GM12878 (cell line): ENCODE measurements around the gene LDLRAD3. TPM values are rescaled to one million over a fixed set of nuclear protein-coding genes. Genes with fewer than 3 reads are reported as not detected.

Experiments
- ATF7 ChIP-seq: fragments of 450-650 bp; IDR thresholded peaks from 2 replicates; pipeline ENCODE4 v1.6.1; 2016; ENCODE audit warnings: low read depth, mild to moderate bottlenecking
- BACH1 ChIP-seq: fragments of 450-650 bp; IDR thresholded peaks from 2 replicates; pipeline ENCODE4 v1.6.1; 2017; ENCODE audit warnings: mild to moderate bottlenecking, borderline replicate concordance
- BHLHE40 ChIP-seq, 2 experiments: fragments of 450-650 bp in 1 of 2; IDR thresholded peaks; 2 replicates each; pipeline ENCODE4 v1.6.1; 2011 to 2017; ENCODE audit warnings: low read depth in 2 of 2, borderline replicate concordance in 1 of 2, improper control_type of control experiment in 1 of 2, low read length in 1 of 2, mild to moderate bottlenecking in 1 of 2
- CBX3 ChIP-seq: fragments of 200-600 bp; sonication (generic); IDR thresholded peaks from 2 replicates; pipeline ENCODE4 v1.6.1; 2016; ENCODE audit warnings: low read depth, borderline replicate concordance
- CREM ChIP-seq: IDR thresholded peaks from 2 replicates; pipeline ENCODE4 v1.6.1; 2014; ENCODE audit warnings: antibody characterized with exemption, low read depth
- DPF2 ChIP-seq: fragments of 450-650 bp; IDR thresholded peaks from 2 replicates; pipeline ENCODE4 v1.6.1; 2017; ENCODE audit warnings: mild to moderate bottlenecking
- E4F1 ChIP-seq: fragments of 450-650 bp; IDR thresholded peaks from 2 replicates; pipeline ENCODE4 v1.6.1; 2018; ENCODE audit warnings: borderline replicate concordance, mild to moderate bottlenecking; ENCODE audit not compliant: partially characterized antibody
- EP300 ChIP-seq, 2 experiments: fragments of 150-350 bp in 1 of 2; IDR thresholded peaks; 2 replicates each; pipeline ENCODE4 v1.6.1; 2011 to 2012; ENCODE audit warnings: low read depth in 2 of 2, low read length in 2 of 2, borderline replicate concordance in 1 of 2, improper control_type of control experiment in 1 of 2, inconsistent platforms in 1 of 2; ENCODE audit not compliant: control insufficient read depth in 1 of 2
- FOXK2 ChIP-seq: fragments of 450-650 bp; IDR thresholded peaks from 2 replicates; pipeline ENCODE4 v1.6.1; 2017; ENCODE audit warnings: mild to moderate bottlenecking, moderate library complexity
- GABPA ChIP-seq: IDR thresholded peaks from 2 replicates; pipeline ENCODE4 v1.6.1; 2014; ENCODE audit warnings: antibody characterized with exemption, low read depth, mild to moderate bottlenecking, inconsistent platforms
- IKZF1 ChIP-seq: fragments of 450-650 bp; conservative IDR thresholded peaks from 2 replicates; pipeline ENCODE4 v1.6.1; 2017; ENCODE audit warnings: antibody characterized with exemption, mild to moderate bottlenecking
- JUNB ChIP-seq: IDR thresholded peaks from 2 replicates; pipeline ENCODE4 v1.6.1; 2016; ENCODE audit warnings: antibody characterized with exemption, mild to moderate bottlenecking
- JUND ChIP-seq: IDR thresholded peaks from 2 replicates; pipeline ENCODE4 v1.6.1; 2012; ENCODE audit warnings: low read depth, mild to moderate bottlenecking, low read length, improper control_type of control experiment, moderate library complexity
- MEF2A ChIP-seq: IDR thresholded peaks from 2 replicates; pipeline ENCODE4 v1.6.1; 2011; ENCODE audit warnings: low read depth, mild to moderate bottlenecking, low read length, moderate library complexity; ENCODE audit not compliant: insufficient read depth
- NFIC ChIP-seq: IDR thresholded peaks from 2 replicates; pipeline ENCODE4 v1.6.1; 2012; ENCODE audit warnings: low read depth, mild to moderate bottlenecking, inconsistent platforms, low read length, moderate library complexity
- NKRF ChIP-seq: fragments of 450-650 bp; conservative IDR thresholded peaks from 2 replicates; pipeline ENCODE4 v1.6.1; 2017; ENCODE audit warnings: mild to moderate bottlenecking, moderate library complexity
- NR2F1 ChIP-seq: fragments of 450-650 bp; conservative IDR thresholded peaks from 2 replicates; pipeline ENCODE4 v1.6.1; 2017; ENCODE audit warnings: mild to moderate bottlenecking
- PAX5 ChIP-seq: IDR thresholded peaks from 2 replicates; pipeline ENCODE4 v1.6.1; 2011; ENCODE audit warnings: low read depth, low read length, borderline replicate concordance
- RELB ChIP-seq: fragments of 450-650 bp; IDR thresholded peaks from 2 replicates; pipeline ENCODE4 v1.6.1; 2017; ENCODE audit warnings: low read depth, mild to moderate bottlenecking, moderate library complexity
- SKIL ChIP-seq: fragments of 450-650 bp; IDR thresholded peaks from 2 replicates; pipeline ENCODE4 v1.6.1; 2017; ENCODE audit warnings: mild to moderate bottlenecking, low read depth, inconsistent platforms; ENCODE audit not compliant: poor library complexity, severe bottlenecking
- TCF7 ChIP-seq: IDR thresholded peaks from 2 replicates; pipeline ENCODE4 v1.6.1; 2014; ENCODE audit warnings: antibody characterized with exemption, borderline replicate concordance
- ZNF622 ChIP-seq: fragments of 450-650 bp; IDR thresholded peaks from 2 replicates; pipeline ENCODE4 v1.6.1; 2017; ENCODE audit warnings: mild to moderate bottlenecking, inconsistent platforms
- polyA plus RNA-seq, 11 experiments: library from polyadenylated mRNA; depleted of rRNA in 4 of 11; unstranded in 6 of 11; stranded (reverse) in 5 of 11; fragments of >200 nt; fragmentation: Nextera tagmentation in 4 of 11; fragmentation: Illumina TruSeq in 1 of 11; extraction: Ambion mirVana in 4 of 11; extraction: Trizol in 1 of 11; gene quantifications; 1 replicate in 1 of 11; 2 replicates in 10 of 11; pipeline versions ENCODE4 v1.2.1 to v1.2.3, GENCODE V29; 2011 to 2016; ENCODE audit warnings: inconsistent platforms in 2 of 11, missing spikeins in 2 of 11, low read depth in 1 of 11
- total RNA-seq, 4 experiments: library from RNA; depleted of rRNA in 3 of 4; stranded (reverse); fragments of >200 nt in 3 of 4; fragmentation: Illumina TruSeq in 1 of 4; extraction: Trizol in 1 of 4; gene quantifications; 2 replicates each; pipeline versions ENCODE4 v1.2.1 to v1.2.3, GENCODE V29; 2013 to 2021

LDLRAD3 gene
- total and polyA plus RNA-seq, 10 of the 15 experiments (the other 5 are each of a cell fraction or from before 2014, with no cell fraction given) = 2.5 to 17.2 (median 10.7) TPM

GRCh38 chr11:35912883-35913624 lies 30.8 kb upstream of the LDLRAD3 start (continued):
- TF ChIP-seq RELB (peak; percentile 88; the same call in 1 of the 2 replicates), ZNF622 (no peak), BACH1 (no peak), TCF7 (no peak), NR2F1 (no peak; the same call in 1 of the 2 replicates), JUND (no peak), DPF2 (0 out of 2 replicates have a peak, but pooled peaks have one; percentile 38), NKRF (no peak), JUNB (peak; percentile 14; the same call in 1 of the 2 replicates), GABPA (no peak), EP300 (IDR thresholded peaks at IDR 0.05; ENCODE audit: borderline replicate concordance in 1 of 2, control insufficient read depth in 1 of 2, low read depth in 2 of 2, low read length in 2 of 2) (peak in 1 of 2 experiments; percentile 51; a peak in 1 of 4 replicates), E4F1 (no peak), PAX5 (peak; percentile 48; the same call in 1 of the 2 replicates), ATF7 (peak; percentile 36; the same call in 1 of the 2 replicates), FOXK2 (no peak), BHLHE40 (IDR thresholded peaks at IDR 0.05; ENCODE audit: borderline replicate concordance in 1 of 2, low read depth in 2 of 2, low read length in 1 of 2) (no peak), CBX3 (no peak), MEF2A (peak; percentile 53; the same call in 1 of the 2 replicates), CREM (peak; percentile 36; the same call in 1 of the 2 replicates), NFIC (peak; percentile 42), IKZF1 (0 out of 2 replicates have a peak, but pooled peaks have one; percentile 20), SKIL (no peak)
